Stimulated activated CD8-positive, alpha-beta memory T cell treated with anti-CD3 and anti-CD28 coated beads, Interleukin-15, amount 100 ng/mL, for 48 hours (primary cell): ENCODE data around the gene CLCA1.
"Not testable (repeated sequence)": the region's sequence is repeated elsewhere in the genome, so short reads cannot be mapped to it uniquely, and the experiment has no call there.

Source experiments
- DNase-seq, 2 donors: peaks; one replicate each; pipeline ENCODE4 v3.0.0-alpha.2; 2020; ENCODE audit warnings: low read depth in 2 of 2

CLCA1 gene

GRCh38 chr1:86461482-86461881 lies 7.2 kb upstream of the CLCA1 start:
- no peak for DNase-seq

GRCh38 chr1:86464819-86465218 lies 3.9 kb upstream of the CLCA1 start:
- no peak for DNase-seq

GRCh38 chr1:86466109-86466844 lies 2.5 kb upstream of the CLCA1 start:
- no peak for DNase-seq

GRCh38 chr1:86466986-86467385 lies 1.7 kb upstream of the CLCA1 start:
- DNase-seq, result no peak

- DNase-seq, result no peak
Measured at GRCh38 chr1:86470859-86471258, 2.1 kb downstream of the CLCA1 start.

GRCh38 chr1:86471291-86471690 lies 2.6 kb downstream of the CLCA1 start:
- DNase-seq, result no peak

- DNase-seq, result no peak
Measured at GRCh38 chr1:86472152-86472551, 3.4 kb downstream of the CLCA1 start.

- no peak for DNase-seq
Measured at GRCh38 chr1:86472767-86473166, 4.0 kb downstream of the CLCA1 start.

- no peak for DNase-seq
Measured at GRCh38 chr1:86477256-86477655, 8.5 kb downstream of the CLCA1 start.

- no peak for DNase-seq
Measured at GRCh38 chr1:86477682-86478081, 9.0 kb downstream of the CLCA1 start.

GRCh38 chr1:86478416-86479156 lies 9.9 kb downstream of the CLCA1 start:
- no peak for DNase-seq

GRCh38 chr1:86481966-86482365 lies 13.2 kb downstream of the CLCA1 start:
- DNase-seq, result no peak

- DNase-seq, result no peak
Measured at GRCh38 chr1:86487131-86487810, 18.5 kb downstream of the CLCA1 start.

GRCh38 chr1:86487811-86488141 lies 19.0 kb downstream of the CLCA1 start:
- no peak for DNase-seq

GRCh38 chr1:86489242-86489878 lies 20.6 kb downstream of the CLCA1 start:
- no peak for DNase-seq

GRCh38 chr1:86491171-86491950 lies 22.6 kb downstream of the CLCA1 start:
- no peak for DNase-seq

- DNase-seq, result no peak
Measured at GRCh38 chr1:86498281-86498680, 29.6 kb downstream of the CLCA1 start.

GRCh38 chr1:86499987-86500593 lies 31.4 kb downstream of the CLCA1 start:
- DNase-seq, result no peak

GRCh38 chr1:86500714-86501113 lies 32.0 kb downstream of the CLCA1 start:
- DNase-seq, result no peak

GRCh38 chr1:86502125-86502646 lies 33.5 kb downstream of the CLCA1 start:
- DNase-seq, result not testable (repeated sequence)
